Urinary bladder (tissue), 4 donors: ENCODE data around the gene RAB8B. TPM values are rescaled to one million over a fixed set of nuclear protein-coding genes. Genes with fewer than 3 reads are reported as not detected.

ENCODE experiments used
- DNase-seq: peaks from one replicate; pipeline ENCODE4 v3.0.0-alpha.2; 2015; ENCODE audit errors: extremely low spot score
- H3K27ac ChIP-seq: one replicate; pipeline ENCODE4 v1.5.1; 2013; ENCODE audit warnings: low read depth, mild to moderate bottlenecking, moderate library complexity
- H3K36me3 ChIP-seq: one replicate; pipeline ENCODE4 v1.6.1; 2013; ENCODE audit warnings: mild to moderate bottlenecking, moderate library complexity; ENCODE audit not compliant: insufficient read depth
- H3K4me1 ChIP-seq: one replicate; pipeline ENCODE4 v1.6.1; 2013; ENCODE audit warnings: mild to moderate bottlenecking, moderate library complexity; ENCODE audit not compliant: insufficient read depth
- H3K4me3 ChIP-seq: one replicate; pipeline ENCODE4 v1.5.1; 2013; ENCODE audit warnings: low read depth, low read length
- WGBS: extraction: QIAGEN DNeasy Blood & Tissue Kit; methylation state at CpG from one replicate; pipeline ENCODE4 v1.1.7; 2013; 5-methylcytosine and 5-hydroxymethylcytosine counted together
- polyA plus RNA-seq: library from polyadenylated mRNA; stranded (reverse); fragments of 200-250 nt; gene quantifications from one replicate; pipeline ENCODE4 v1.2.3, GENCODE V29; 2013
- total RNA-seq: library from RNA; depleted of rRNA; stranded (reverse); fragments of >200 nt; gene quantifications from one replicate; pipeline ENCODE4 v1.2.3, GENCODE V29; 2014
- donor health status: healthy with polysubstance abuse.
- donor health status: healthy.

Gene RAB8B
- total RNA-seq (105 TPM), polyA plus RNA-seq (27.7 TPM)

DNA sequence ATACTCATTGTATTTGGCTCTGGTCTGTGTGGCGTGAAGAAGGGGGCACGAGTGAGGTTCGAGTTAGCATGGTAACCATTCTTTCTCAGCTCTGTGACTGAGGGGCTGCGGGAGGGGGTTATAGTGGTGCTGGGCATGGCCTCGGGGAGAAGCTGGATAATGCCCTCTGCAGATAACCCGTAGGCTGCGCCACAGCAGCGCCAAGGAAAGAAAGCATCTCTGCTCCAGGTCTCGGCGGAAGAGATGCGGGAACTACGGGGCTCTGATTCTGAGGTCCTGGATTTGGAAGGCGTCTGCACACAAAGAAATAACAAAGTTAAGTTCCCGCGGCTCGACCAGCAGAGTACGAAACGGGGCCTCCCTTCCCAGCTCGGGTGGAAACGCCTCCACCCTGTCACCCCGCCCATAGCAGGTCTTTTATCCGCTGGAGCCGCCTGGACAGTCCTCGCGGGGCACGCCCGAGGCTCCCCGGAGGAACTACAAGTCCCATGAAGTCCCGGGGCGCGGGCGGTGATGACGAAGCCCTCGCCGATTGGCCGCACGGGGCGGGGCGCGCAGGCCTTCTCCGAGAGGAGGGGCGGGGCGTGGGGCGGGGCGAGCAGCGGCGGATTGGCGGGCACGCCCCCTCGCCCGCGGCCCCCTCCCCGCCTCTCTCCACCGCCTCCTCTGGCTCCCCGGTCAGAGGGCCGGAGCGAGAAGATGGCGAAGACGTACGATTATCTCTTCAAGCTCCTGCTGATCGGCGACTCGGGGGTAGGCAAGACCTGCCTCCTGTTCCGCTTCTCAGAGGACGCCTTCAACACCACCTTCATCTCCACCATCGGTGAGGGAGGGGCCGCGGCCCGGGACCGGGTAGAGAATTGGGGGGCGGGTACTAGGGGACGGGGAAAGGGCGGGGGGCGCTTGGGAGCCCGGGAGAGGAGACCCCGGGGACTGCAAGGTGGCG lies at the start of gene RAB8B:
TSS of gene RAB8B (plus strand) at position 681 of the 946 bp plus-strand sequence. CDS start at position 700, 19 bp downstream.
- 1% methylated on average over 77 of the region's 77 CpGs for WGBS
- no peaks in the 10 kb centered on the region for H3K36me3 ChIP-seq

DNA sequence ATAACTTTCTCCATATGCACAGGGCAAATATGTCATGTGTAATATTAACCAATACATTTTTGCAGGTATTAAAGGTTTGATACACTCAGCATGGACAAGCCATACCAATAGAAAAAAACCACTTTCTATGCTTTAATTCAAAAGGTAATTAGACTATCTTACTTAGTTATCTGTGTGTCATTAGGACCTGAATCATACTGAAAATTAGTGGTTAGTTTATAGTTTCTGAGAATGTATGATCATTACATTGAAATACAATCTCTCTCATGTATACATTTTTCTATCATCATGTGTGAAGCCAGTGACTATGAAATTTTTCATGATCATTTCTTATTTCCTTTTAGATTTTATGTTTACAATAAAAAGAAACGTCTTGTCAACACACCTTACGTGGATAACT lies 48.5 kb upstream of the RAB8B start:
- no peak for DNase-seq
- Histone ChIP-seq H3K4me1 (no peaks in the 10 kb centered on the region), H3K36me3 (no peaks in the 10 kb centered on the region), H3K27ac (no peak overlapping the region), H3K4me3 (no peak overlapping the region)
- 88% methylated on average over 2 of the region's 2 CpGs for WGBS

More for the DNA sequence above, at the start of gene RAB8B:
- Histone ChIP-seq H3K4me1 (no peaks in the 10 kb centered on the region), H3K4me3 (peak within 1 kb of the TSS; percentile 87), H3K27ac (peak within 1 kb of the TSS; percentile 68)
- peak; percentile 87 for DNase-seq

- H3K36me3 ChIP-seq, result peaks cover 2% of the 10 kb centered on the region
- DNase-seq, result no peak
- H3K4me3 ChIP-seq, result no peak overlapping the region
- no peaks in the 10 kb centered on the region for H3K4me1 ChIP-seq
- no peak overlapping the region for H3K27ac ChIP-seq
- WGBS, result 89% methylated on average over 2 of the region's 2 CpGs
Observed at GRCh38 chr15:63145426-63145825, 44.0 kb upstream of the RAB8B start.

- H3K4me1 ChIP-seq, result no peaks in the 10 kb centered on the region
- no peak for DNase-seq
- peaks cover 2% of the 10 kb centered on the region for H3K36me3 ChIP-seq
- 74% methylated on average over 3 of the region's 3 CpGs for WGBS
- H3K27ac ChIP-seq, result no peak overlapping the region
- no peak overlapping the region for H3K4me3 ChIP-seq
Observed at GRCh38 chr15:63146684-63147083, 42.7 kb upstream of the RAB8B start.

DNA sequence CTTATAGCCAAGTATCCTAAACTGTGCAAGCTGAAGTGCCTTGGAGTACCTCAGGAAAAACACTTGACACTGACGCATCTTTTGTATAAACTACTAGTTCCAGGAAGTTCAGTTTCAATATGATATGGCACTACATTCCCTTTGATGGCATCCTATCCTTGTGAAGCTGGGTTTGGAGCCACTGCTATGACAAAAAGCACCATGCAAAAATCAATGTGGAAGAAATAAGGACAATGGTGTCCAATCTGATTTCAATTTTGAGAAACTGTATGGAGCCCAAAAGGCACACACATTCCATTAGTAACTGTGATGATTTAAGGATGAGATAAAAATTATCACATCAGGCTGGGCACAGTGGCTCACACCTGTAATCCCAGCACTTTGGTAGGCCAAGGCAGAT lies 37.7 kb upstream of the RAB8B start:
- peaks cover 2% of the 10 kb centered on the region for H3K36me3 ChIP-seq
- 99% methylated on average over 1 of the region's 1 CpG for WGBS

GRCh38 chr15:63155486-63155885 lies 33.9 kb upstream of the RAB8B start:
- 74% methylated on average over 3 of the region's 3 CpGs for WGBS
- H3K36me3 ChIP-seq, result no peaks in the 10 kb centered on the region
- peaks cover 2% of the 10 kb centered on the region for H3K4me1 ChIP-seq
- no peak overlapping the region for H3K27ac ChIP-seq
- no peak overlapping the region for H3K4me3 ChIP-seq
- DNase-seq, result no peak

More for the DNA sequence above, 37.7 kb upstream of the RAB8B start:
- Histone ChIP-seq H3K4me3 (no peak overlapping the region), H3K4me1 (peaks cover 2% of the 10 kb centered on the region), H3K27ac (no peak overlapping the region)
- no peak for DNase-seq

DNA sequence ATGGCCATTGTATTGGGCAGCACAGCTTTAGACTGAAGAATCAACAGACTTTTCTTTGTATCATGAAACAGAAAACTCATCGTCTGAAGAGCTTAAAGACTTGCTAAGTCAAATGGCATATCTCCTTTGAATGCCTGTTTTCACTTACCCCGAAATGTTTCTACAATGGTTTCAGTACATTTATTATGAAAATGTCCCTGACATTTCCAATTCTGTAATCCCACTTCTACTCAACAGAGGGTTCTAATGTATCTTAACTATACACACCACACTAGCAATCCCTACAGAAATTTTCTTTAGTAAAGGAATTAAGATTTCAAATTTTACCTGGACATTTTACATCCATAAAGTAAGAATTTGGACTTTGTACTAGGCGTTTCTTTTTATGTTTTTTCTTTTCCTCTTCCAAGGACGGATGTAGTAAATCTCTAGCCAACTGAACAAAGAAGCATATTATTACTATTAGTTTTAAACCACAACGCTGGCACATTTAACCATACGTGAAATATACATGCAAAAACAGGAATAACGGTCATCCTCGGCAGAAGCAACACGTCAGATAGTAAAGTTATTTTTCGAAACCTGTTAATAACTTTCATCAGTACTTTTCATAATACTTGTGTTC lies 33.2 kb upstream of the RAB8B start:
- Histone ChIP-seq H3K4me3 (peak overlapping the region; percentile 84), H3K36me3 (no peaks in the 10 kb centered on the region), H3K27ac (peak overlapping the region; percentile 50), H3K4me1 (peaks cover 2% of the 10 kb centered on the region)
- no peak for DNase-seq
- 8% methylated on average over 10 of the region's 10 CpGs for WGBS

GRCh38 chr15:63156755-63157117 lies 32.7 kb upstream of the RAB8B start:
- H3K4me1 ChIP-seq, result peaks cover 2% of the 10 kb centered on the region
- no peaks in the 10 kb centered on the region for H3K36me3 ChIP-seq
- DNase-seq, result no peak
- WGBS, result under 1% methylated on average over 16 of the region's 16 CpGs
- peak overlapping the region; percentile 84 for H3K4me3 ChIP-seq
- H3K27ac ChIP-seq, result peak overlapping the region; percentile 98

GRCh38 chr15:63157118-63157843 lies 32.1 kb upstream of the RAB8B start, which contains the start of gene RPS27L:
RPS27L (minus strand) TSS chr15:63157477; CDS start chr15:63157405, 72 bp downstream.
- peak within 1 kb of the TSS; percentile 98 for H3K27ac ChIP-seq
- under 1% methylated on average over 60 of the region's 60 CpGs for WGBS
- H3K4me1 ChIP-seq, result no peaks in the 10 kb centered on the region
- DNase-seq, result peak; percentile 89
- H3K4me3 ChIP-seq, result peak within 1 kb of the TSS; percentile 84
- no peaks in the 10 kb centered on the region for H3K36me3 ChIP-seq

GRCh38 chr15:63157891-63158431 lies 31.4 kb upstream of the RAB8B start:
- Histone ChIP-seq H3K36me3 (no peaks in the 10 kb centered on the region), H3K4me1 (no peaks in the 10 kb centered on the region), H3K4me3 (peak overlapping the region; percentile 84), H3K27ac (peak overlapping the region; percentile 98)
- WGBS, result 5% methylated on average over 18 of the region's 18 CpGs
- peak; percentile 69 for DNase-seq

DNA sequence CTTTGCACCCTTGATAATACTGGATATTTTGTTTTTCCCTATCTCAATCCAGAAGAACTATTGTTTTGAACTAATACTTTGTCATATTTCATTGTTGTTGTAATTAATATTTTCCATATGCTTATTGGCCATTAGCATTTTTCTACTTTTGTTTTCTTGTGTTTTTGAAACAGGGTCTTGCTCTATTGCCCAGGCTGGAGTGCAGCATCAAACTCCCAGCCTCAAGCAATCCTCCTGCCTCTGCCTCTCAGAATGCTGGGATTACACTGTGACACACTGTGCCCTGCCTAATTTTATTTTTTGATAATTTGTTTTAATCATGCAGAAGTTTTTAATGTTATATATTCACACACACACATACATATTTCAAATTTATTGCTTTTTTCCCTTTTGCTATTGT lies 28.8 kb upstream of the RAB8B start:
- DNase-seq, result no peak
- no peak overlapping the region for H3K27ac ChIP-seq
- H3K36me3 ChIP-seq, result no peaks in the 10 kb centered on the region
- H3K4me3 ChIP-seq, result no peak overlapping the region
- H3K4me1 ChIP-seq, result no peaks in the 10 kb centered on the region

DNA sequence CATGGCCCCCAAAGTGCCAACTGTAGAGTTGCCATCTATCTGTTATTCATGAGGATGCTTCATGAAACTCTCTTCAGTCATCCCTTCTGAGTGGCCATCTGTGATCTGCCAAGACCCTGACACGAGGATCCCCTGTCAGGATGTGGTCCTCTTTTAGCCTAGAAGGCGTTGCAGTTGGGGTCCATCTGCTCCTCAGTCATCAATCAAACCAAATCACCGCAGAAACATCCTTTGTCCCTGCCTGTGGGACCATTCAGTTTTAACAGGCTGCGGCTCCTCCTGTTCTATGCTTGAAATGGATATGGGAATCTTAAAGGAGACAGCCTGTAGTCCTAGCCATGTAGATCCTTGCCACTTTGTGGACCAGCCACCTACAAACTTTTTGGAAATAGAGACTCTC lies 26.2 kb upstream of the RAB8B start:
- H3K27ac ChIP-seq, result no peak overlapping the region
- 91% methylated on average over 4 of the region's 4 CpGs for WGBS

GRCh38 chr15:63165166-63165859 lies 24.1 kb upstream of the RAB8B start:
- 88% methylated on average over 6 of the region's 6 CpGs for WGBS
- no peaks in the 10 kb centered on the region for H3K4me1 ChIP-seq

More for the DNA sequence above, 26.2 kb upstream of the RAB8B start:
- Histone ChIP-seq H3K4me1 (no peaks in the 10 kb centered on the region), H3K4me3 (no peak overlapping the region), H3K36me3 (no peaks in the 10 kb centered on the region)
- no peak for DNase-seq

More at GRCh38 chr15:63165166-63165859, 24.1 kb upstream of the RAB8B start:
- H3K27ac ChIP-seq, result no peak overlapping the region
- no peak for DNase-seq
- no peaks in the 10 kb centered on the region for H3K36me3 ChIP-seq
- no peak overlapping the region for H3K4me3 ChIP-seq
